ENCODE measurements around the gene FAM76A.

GRCh38 chr1:27772036-27772931 lies 46.5 kb downstream of the FAM76A start:
- TF ChIP-seq CTCF (IDR thresholded peaks at IDR 0.05; ENCODE audit: low read depth, low read length, missing input control) (no peak), MAX (IDR thresholded peaks at IDR 0.05) (no peak), GABPA (IDR thresholded peaks at IDR 0.05 in 1 of 2, conservative IDR thresholded peaks at IDR 0.05 in 1 of 2) (no peak), ZBTB33 (IDR thresholded peaks at IDR 0.05) (no peak)
